Amniotic epithelial cell (primary cell): ENCODE data around the gene MRGPRX4.

ENCODE experiments used
- DNase-seq: peaks from one replicate; pipeline ENCODE4 v3.0.0-alpha.2; 2010; ENCODE audit warnings: low read depth

MRGPRX4 gene

GRCh38 chr11:18221274-18221876 is 48.7 kb downstream of the MRGPRX4 start:
- no peak for DNase-seq

GRCh38 chr11:18222814-18223421 is 50.3 kb downstream of the MRGPRX4 start:
- DNase-seq, result no peak
